Stimulated activated CD4-positive, alpha-beta T cell treated with anti-CD3 and anti-CD28 coated beads, TNF-alpha, amount 100 ng/mL, for 24 hours (primary cell): ENCODE data around the gene RCOR3.
"Not testable (repeated sequence)": the region's sequence is repeated elsewhere in the genome, so short reads cannot be mapped to it uniquely, and the experiment has no call there.

ENCODE experiments used
- DNase-seq, 3 experiments: peaks; one replicate each; pipeline ENCODE4 v3.0.0-alpha.2; 2020; ENCODE audit warnings: low read depth in 3 of 3

RCOR3 gene

GRCh38 chr1:211258756-211259637 lies at the start of gene RCOR3:
Gene RCOR3 (plus strand): TSS chr1:211259366. CDS start chr1:211259561, 195 bp downstream.
- peak; percentile 83 to 93 (median 91) for DNase-seq

GRCh38 chr1:211210052-211210451 lies 49.1 kb upstream of the RCOR3 start:
- no peak for DNase-seq

- no peak for DNase-seq
Measured at GRCh38 chr1:211210965-211211364, 48.2 kb upstream of the RCOR3 start.

- DNase-seq = no peak
Measured at GRCh38 chr1:211213702-211214101, 45.5 kb upstream of the RCOR3 start.

GRCh38 chr1:211215577-211215976 lies 43.6 kb upstream of the RCOR3 start:
- DNase-seq = no peak

- DNase-seq = no peak
Measured at GRCh38 chr1:211217392-211217791, 41.8 kb upstream of the RCOR3 start.

DNA sequence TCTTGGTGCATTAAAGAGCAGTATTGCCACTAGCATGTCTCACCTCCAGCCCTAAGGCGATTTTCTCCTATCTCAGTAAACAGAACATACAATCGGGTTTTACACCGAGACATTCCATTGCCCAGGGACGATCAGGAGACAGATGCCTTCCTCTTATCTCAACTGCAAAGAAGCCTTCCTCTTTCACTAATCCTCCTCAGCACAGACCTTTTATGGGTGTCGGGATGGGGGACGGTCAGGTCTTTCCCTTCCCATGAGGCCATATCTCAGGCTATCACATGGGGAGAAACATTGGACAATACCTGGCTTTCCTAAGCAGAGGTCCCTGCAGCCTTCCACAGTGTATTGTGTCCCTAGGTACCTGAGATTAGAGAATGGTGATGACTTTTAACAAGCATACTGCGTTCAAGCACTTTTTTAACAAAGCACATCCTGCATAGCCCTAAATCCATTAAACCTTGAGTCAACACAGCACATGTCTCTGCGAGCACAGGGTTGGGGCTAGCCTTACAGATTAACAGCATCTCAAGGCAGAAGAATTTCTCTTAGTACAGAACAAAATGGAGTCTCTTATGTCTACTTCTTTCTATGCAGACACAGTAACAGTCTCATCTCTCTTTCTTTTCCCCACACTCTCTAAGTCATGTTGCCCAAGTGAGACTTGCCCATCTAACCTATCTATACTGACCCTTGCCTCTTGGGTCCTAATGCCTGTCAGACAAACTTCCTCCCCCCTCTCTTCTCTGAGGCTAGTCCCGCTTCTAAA lies 36.5 kb upstream of the RCOR3 start:
- not testable (repeated sequence) for DNase-seq

DNA sequence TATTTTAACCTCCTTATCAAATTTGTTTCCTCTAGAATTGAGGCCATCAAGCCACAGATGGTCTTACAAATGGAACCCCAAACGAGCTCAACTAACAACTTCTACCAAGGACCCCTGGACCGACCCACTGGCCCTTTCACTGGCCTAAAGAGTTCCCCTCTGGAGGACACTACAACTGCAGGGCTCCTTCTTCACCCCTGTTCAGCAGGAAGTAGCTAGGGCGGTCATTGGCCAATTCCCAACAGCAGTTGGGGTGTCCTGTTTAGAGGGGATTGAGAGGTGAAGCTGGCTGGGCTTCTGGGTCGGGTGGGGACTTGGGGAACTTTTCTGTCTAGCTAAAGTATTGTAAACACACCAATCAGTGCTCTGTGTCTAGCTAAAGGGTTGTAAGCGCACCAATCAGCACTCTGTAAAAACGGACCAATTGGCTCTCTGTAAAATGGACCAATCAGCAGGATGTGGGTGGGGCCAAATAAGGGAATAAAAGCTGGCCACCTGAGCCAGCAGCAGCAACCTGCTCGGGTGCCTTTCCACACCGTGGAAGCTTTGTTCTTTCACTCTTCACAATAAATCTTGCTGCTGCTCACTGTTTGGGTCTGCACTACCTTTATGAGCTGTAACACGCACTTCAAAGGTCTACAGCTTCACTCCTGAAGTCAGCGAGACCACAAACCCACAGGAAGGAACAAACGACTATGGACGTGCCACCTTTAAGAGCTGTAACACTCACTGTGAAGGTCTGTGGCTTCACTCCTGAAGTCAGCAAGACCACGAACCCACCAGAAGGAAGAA lies 30.4 kb upstream of the RCOR3 start:
- DNase-seq = peak; percentile 2 to 41 (median 4)

- DNase-seq = no peak
Measured at GRCh38 chr1:211229365-211229759, 29.8 kb upstream of the RCOR3 start.

- no peak for DNase-seq
Measured at GRCh38 chr1:211231873-211232272, 27.3 kb upstream of the RCOR3 start.

- DNase-seq = no peak
Measured at GRCh38 chr1:211236633-211237320, 22.4 kb upstream of the RCOR3 start.

- DNase-seq = no peak
Measured at GRCh38 chr1:211237579-211237978, 21.6 kb upstream of the RCOR3 start.

GRCh38 chr1:211240567-211240966 lies 18.6 kb upstream of the RCOR3 start:
- DNase-seq = not testable (repeated sequence)

DNA sequence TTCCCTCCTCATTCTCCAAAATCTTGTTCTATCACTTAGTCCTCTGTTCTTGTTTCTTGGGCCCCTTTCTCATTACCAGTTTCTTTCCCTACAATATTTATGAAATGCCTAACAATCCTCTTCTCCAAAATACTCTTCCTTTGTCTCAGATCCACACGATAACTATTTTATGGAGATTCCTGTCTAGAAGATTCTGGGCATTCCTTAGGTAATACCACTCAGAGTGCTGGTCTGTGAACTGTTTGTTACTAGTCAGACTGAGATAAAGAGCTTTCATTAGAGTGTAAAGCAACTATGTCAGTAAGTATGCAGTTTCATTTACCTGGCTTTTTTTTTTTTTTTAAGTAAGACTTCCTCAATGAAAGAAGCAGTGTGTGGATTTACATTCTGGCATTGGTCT lies 18.1 kb upstream of the RCOR3 start:
- no peak for DNase-seq

DNA sequence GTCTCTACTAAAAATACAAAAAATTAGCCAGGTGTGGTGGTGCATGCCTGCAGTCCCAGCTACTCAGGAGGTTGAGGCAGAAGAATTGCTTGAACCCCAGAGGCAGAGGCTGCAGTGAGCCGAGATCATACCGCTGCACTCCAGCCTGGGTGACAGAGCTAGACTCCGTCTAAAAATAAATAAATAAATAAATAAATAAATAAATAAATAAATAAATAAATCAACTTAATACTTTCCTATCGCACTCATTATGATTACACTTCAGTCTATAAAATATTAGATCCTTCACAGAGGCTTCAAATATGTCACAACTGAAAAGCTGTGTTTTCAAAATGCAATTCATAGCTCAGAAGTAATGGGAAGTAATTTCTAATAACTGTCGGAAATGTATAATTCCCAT lies 15.5 kb upstream of the RCOR3 start:
- DNase-seq = not testable (repeated sequence)

DNA sequence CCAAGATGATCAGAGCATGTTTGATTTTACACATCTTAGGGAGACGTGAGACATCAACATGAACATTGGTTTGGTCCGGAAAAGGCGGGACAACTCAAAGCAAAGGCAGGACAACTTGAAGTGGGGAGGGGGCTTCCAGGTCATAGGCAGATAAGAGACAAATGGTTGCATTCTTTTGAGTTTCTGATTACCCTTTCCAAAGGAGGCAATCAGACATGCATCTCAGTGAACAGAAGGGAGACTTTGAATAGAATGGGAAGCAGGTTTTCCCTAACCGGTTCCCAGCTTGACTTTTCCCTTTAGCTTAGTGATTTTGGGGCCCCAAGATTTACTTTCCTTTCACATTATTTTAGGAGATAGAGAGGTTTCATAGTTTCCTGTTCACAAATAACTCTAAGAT lies 12.6 kb upstream of the RCOR3 start:
- not testable (repeated sequence) for DNase-seq

- no peak for DNase-seq
Measured at GRCh38 chr1:211247921-211248320, 11.2 kb upstream of the RCOR3 start.

- DNase-seq = not testable (repeated sequence)
Measured at GRCh38 chr1:211249611-211250010, 9.6 kb upstream of the RCOR3 start.

GRCh38 chr1:211257826-211258225 lies 1.3 kb upstream of the RCOR3 start:
- no peak for DNase-seq

DNA sequence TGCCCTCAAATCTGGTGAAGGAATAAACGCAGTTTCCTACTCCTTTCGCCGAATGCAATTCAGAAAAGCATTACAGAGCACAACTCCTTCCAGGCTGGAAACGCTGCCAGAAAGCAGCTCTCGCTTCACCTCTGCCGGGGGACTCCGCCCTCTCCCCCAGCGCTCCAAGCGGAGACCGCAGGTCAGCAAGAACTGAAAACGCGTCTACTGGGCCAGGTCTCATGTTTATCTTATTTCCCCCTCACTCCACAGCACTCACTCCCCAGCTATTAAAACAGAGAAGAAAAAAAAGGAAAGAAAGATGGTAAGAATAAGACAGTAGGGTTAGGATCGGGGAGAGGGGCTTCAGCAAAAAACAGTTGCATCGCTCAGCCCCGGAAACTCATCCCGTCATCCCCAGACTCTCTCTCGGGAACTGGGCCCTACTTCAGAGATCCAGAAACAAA lies 833 bp upstream of the RCOR3 start:
- DNase-seq = peak; percentile 31 to 64 (median 33)

DNA sequence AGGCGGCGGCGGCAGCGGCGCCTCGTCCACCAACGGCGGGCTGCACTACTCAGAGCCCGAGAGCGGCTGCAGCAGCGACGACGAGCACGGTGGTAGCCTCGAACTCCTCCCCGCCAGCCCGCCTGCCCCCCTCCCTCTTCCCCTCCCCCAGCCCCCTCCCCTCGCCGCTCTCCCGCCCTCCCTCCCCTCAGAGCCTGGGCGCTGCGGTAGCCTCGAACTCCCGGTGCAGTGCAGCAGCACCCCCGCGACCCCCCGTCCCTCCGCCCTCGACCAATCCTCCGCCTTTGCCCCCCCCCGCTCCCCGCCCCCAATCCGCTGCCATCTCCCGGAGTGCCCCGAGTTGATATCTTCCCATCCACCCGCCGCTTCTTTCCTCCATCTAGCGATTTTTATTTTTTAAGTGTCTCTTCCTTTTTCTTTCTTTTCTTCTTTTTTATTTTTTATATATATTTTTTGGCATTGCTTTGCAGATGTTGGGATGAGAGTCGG lies 516 bp downstream of the RCOR3 start:
- DNase-seq = peak in 2 of 3 experiments; percentile 15 to 51
